Mononuclear cell (primary cell): ENCODE data around the gene ISX. TPM values are rescaled to one million over a fixed set of nuclear protein-coding genes. Genes with fewer than 3 reads are reported as not detected.

ENCODE experiments used
- total RNA-seq: library from RNA; depleted of rRNA; stranded (reverse); fragments of >200 nt; gene quantifications from one replicate; pipeline ENCODE4 v1.2.3, GENCODE V29; 2012

The ISX gene
- total RNA-seq, 1 donor = not detected

Other genes with a start within 250 kb of the ISX start
- gene HMGXB4, start 191.3 kb downstream of the ISX start, total RNA-seq = 35.1 TPM
- gene TOM1, start 233.7 kb downstream of the ISX start, total RNA-seq = 190 TPM